ENCODE data around the gene SLC26A8.

Gene SLC26A8

DNA sequence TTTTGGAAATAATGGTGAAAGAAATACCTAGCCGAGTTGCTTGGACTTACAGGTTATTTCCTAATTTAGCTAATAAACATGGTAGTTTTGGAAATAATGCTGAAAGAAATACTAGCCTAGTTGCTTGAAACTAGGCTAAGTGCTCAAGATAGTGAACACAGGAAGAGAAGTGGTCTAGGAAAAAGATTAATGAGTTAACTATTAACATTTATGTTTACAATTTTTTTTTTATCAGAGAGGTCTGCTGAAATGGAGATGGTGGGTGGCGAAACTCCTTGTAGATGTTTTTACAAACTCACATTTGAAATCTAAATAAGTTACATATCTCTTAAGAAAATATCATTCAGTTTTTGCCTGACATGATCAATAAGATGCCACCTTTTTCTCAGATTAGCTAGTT is 42.4 kb upstream of the SLC26A8 start:
- no peak overlapping the region for H3K9ac ChIP-seq (ENCODE audit: low read depth, low read length)
- no peaks in the 10 kb centered on the region for H3K36me3 ChIP-seq (ENCODE audit: insufficient read depth, low read length)
- no peaks in the 10 kb centered on the region for H3K27me3 ChIP-seq (ENCODE audit: insufficient read depth, low read length)
- H3K4me3 ChIP-seq (ENCODE audit: low read length): no peak overlapping the region
- no peaks in the 10 kb centered on the region for H3K9me3 ChIP-seq (ENCODE audit: insufficient read depth, low read depth, low read length)
- WGBS: 83% methylated on average over 1 of the region's 2 CpGs
- no peak overlapping the region for H3K27ac ChIP-seq (ENCODE audit: low read depth, low read length)
- peaks cover 5% of the 10 kb centered on the region; the same call in 1 of the 2 replicates for H3K4me1 ChIP-seq (ENCODE audit: insufficient read depth, low read length)

GRCh38 chr6:36065916-36066315 is 41.5 kb upstream of the SLC26A8 start:
- H3K4me3 ChIP-seq (ENCODE audit: low read length): no peak overlapping the region
- H3K27ac ChIP-seq (ENCODE audit: low read depth, low read length): no peak overlapping the region
- no peaks in the 10 kb centered on the region for H3K9me3 ChIP-seq (ENCODE audit: insufficient read depth, low read depth, low read length)
- no peak overlapping the region for H3K9ac ChIP-seq (ENCODE audit: low read depth, low read length)
- peaks cover 5% of the 10 kb centered on the region; the same call in 1 of the 2 replicates for H3K4me1 ChIP-seq (ENCODE audit: insufficient read depth, low read length)
- H3K27me3 ChIP-seq (ENCODE audit: insufficient read depth, low read length): no peaks in the 10 kb centered on the region
- H3K36me3 ChIP-seq (ENCODE audit: insufficient read depth, low read length): peaks cover 6% of the 10 kb centered on the region; the same call in 1 of the 2 replicates

- Histone ChIP-seq H3K9me3 (ENCODE audit: insufficient read depth, low read depth, low read length) (no peaks in the 10 kb centered on the region), H3K36me3 (ENCODE audit: insufficient read depth, low read length) (peaks cover 15% of the 10 kb centered on the region; the same call in 1 of the 2 replicates), H3K4me3 (ENCODE audit: low read length) (no peak overlapping the region), H3K4me1 (ENCODE audit: insufficient read depth, low read length) (peaks cover 5% of the 10 kb centered on the region; the same call in 1 of the 2 replicates), H3K27ac (ENCODE audit: low read depth, low read length) (no peak overlapping the region), H3K9ac (ENCODE audit: low read depth, low read length) (no peak overlapping the region), H3K27me3 (ENCODE audit: insufficient read depth, low read length) (no peaks in the 10 kb centered on the region)
- 94% methylated on average over 3 of the region's 3 CpGs for WGBS
Measured at GRCh38 chr6:36064770-36065396, 40.4 kb upstream of the SLC26A8 start.

DNA sequence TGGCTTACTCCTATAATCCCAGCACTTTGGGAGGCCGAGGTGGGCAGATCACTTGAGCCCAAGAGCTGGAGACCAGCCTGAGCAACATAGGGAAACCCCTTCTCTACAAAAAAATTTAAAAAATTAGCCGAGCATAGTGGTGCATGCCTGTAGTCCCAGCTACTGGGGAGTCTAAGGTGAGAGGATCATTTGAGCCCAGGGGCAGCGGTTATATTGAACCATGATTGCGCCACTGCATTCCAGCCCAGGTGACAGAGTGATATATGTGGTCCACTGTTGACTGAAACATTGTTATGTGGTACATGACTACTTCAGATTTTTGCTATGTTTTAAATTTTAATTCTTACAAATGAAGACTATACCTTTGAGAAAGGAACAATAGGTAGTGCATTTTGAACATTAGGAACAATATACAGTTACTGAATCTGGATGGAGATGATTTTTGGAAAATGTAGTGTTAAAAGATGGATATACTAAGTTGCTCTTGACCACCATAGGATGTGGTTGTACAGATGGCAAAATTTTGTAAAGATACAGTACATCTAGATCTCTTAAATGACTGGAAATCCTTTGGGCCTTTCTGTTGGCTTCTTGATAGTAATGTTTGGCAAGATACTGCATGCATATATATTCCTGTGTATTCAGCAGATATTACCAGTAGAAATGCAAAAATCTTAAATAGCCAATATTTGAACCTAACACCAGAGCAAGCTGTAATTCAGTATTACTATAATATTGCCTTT is 39.0 kb upstream of the SLC26A8 start:
- Histone ChIP-seq H3K4me3 (ENCODE audit: low read length) (no peak overlapping the region), H3K9ac (ENCODE audit: low read depth, low read length) (no peak overlapping the region), H3K36me3 (ENCODE audit: insufficient read depth, low read length) (peaks cover 23% of the 10 kb centered on the region), H3K4me1 (ENCODE audit: insufficient read depth, low read length) (peaks cover 5% of the 10 kb centered on the region; the same call in 1 of the 2 replicates), H3K9me3 (ENCODE audit: insufficient read depth, low read depth, low read length) (no peaks in the 10 kb centered on the region), H3K27ac (ENCODE audit: low read depth, low read length) (no peak overlapping the region), H3K27me3 (ENCODE audit: insufficient read depth, low read length) (no peaks in the 10 kb centered on the region)
- 93% methylated on average over 4 of the region's 4 CpGs for WGBS

GRCh38 chr6:36062247-36062646 is 37.8 kb upstream of the SLC26A8 start:
- WGBS: 97% methylated on average over 2 of the region's 2 CpGs
- H3K36me3 ChIP-seq (ENCODE audit: insufficient read depth, low read length): peaks cover 23% of the 10 kb centered on the region
- no peaks in the 10 kb centered on the region for H3K27me3 ChIP-seq (ENCODE audit: insufficient read depth, low read length)
- no peak overlapping the region for H3K4me3 ChIP-seq (ENCODE audit: low read length)
- H3K9me3 ChIP-seq (ENCODE audit: insufficient read depth, low read depth, low read length): no peaks in the 10 kb centered on the region
- H3K4me1 ChIP-seq (ENCODE audit: insufficient read depth, low read length): peaks cover 5% of the 10 kb centered on the region; the same call in 1 of the 2 replicates
- no peak overlapping the region for H3K9ac ChIP-seq (ENCODE audit: low read depth, low read length)
- no peak overlapping the region for H3K27ac ChIP-seq (ENCODE audit: low read depth, low read length)

- H3K4me3 ChIP-seq (ENCODE audit: low read length): no peak overlapping the region
- peaks cover 24% of the 10 kb centered on the region for H3K36me3 ChIP-seq (ENCODE audit: insufficient read depth, low read length)
- H3K9me3 ChIP-seq (ENCODE audit: insufficient read depth, low read depth, low read length): no peaks in the 10 kb centered on the region
- peaks cover 5% of the 10 kb centered on the region; the same call in 1 of the 2 replicates for H3K4me1 ChIP-seq (ENCODE audit: insufficient read depth, low read length)
- H3K27me3 ChIP-seq (ENCODE audit: insufficient read depth, low read length): no peaks in the 10 kb centered on the region
- H3K9ac ChIP-seq (ENCODE audit: low read depth, low read length): no peak overlapping the region
- 48% methylated on average over 2 of the region's 2 CpGs for WGBS
- H3K27ac ChIP-seq (ENCODE audit: low read depth, low read length): no peak overlapping the region
Measured at GRCh38 chr6:36061236-36061635, 36.8 kb upstream of the SLC26A8 start.

GRCh38 chr6:36056178-36056577 is 31.7 kb upstream of the SLC26A8 start:
- WGBS: 96% methylated on average over 1 of the region's 1 CpG
- Histone ChIP-seq H3K4me1 (ENCODE audit: insufficient read depth, low read length) (peaks cover 4% of the 10 kb centered on the region; the same call in 1 of the 2 replicates), H3K36me3 (ENCODE audit: insufficient read depth, low read length) (peaks cover 49% of the 10 kb centered on the region)

GRCh38 chr6:36054956-36055355 is 30.5 kb upstream of the SLC26A8 start:
- Histone ChIP-seq H3K36me3 (ENCODE audit: insufficient read depth, low read length) (peaks cover 38% of the 10 kb centered on the region), H3K27me3 (ENCODE audit: insufficient read depth, low read length) (no peaks in the 10 kb centered on the region), H3K9me3 (ENCODE audit: insufficient read depth, low read depth, low read length) (no peaks in the 10 kb centered on the region), H3K27ac (ENCODE audit: low read depth, low read length) (no peak overlapping the region), H3K4me3 (ENCODE audit: low read length) (no peak overlapping the region), H3K9ac (ENCODE audit: low read depth, low read length) (no peak overlapping the region), H3K4me1 (ENCODE audit: insufficient read depth, low read length) (peaks cover 4% of the 10 kb centered on the region; the same call in 1 of the 2 replicates)
- WGBS: 74% methylated on average over 2 of the region's 2 CpGs

More at GRCh38 chr6:36056178-36056577, 31.7 kb upstream of the SLC26A8 start:
- H3K4me3 ChIP-seq (ENCODE audit: low read length): no peak overlapping the region
- no peak overlapping the region for H3K27ac ChIP-seq (ENCODE audit: low read depth, low read length)
- H3K9ac ChIP-seq (ENCODE audit: low read depth, low read length): no peak overlapping the region
- H3K27me3 ChIP-seq (ENCODE audit: insufficient read depth, low read length): no peaks in the 10 kb centered on the region
- H3K9me3 ChIP-seq (ENCODE audit: insufficient read depth, low read depth, low read length): no peaks in the 10 kb centered on the region

DNA sequence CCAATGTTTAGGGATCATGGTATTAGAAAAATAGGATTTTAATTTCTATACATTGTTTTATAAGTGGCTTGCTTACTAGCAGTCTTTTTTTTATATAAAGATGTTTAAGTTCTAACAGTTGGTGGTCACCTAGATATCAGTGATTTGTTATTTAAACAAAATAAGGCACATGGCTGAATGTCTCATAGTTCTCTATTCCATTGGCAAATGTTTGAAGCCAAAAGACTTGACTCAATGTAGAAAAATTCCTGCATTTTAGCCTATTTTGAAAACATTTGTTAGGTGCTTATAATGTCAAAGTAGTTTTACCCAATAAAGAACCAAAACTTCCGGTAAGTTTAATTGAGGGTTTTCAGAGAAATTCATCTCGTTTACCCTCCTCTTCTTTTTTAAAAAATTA is 30.0 kb upstream of the SLC26A8 start:
- 95% methylated on average over 2 of the region's 2 CpGs for WGBS
- no peak overlapping the region for H3K27ac ChIP-seq (ENCODE audit: low read depth, low read length)
- H3K9me3 ChIP-seq (ENCODE audit: insufficient read depth, low read depth, low read length): no peaks in the 10 kb centered on the region
- H3K27me3 ChIP-seq (ENCODE audit: insufficient read depth, low read length): no peaks in the 10 kb centered on the region
- no peak overlapping the region for H3K9ac ChIP-seq (ENCODE audit: low read depth, low read length)
- peaks cover 33% of the 10 kb centered on the region for H3K36me3 ChIP-seq (ENCODE audit: insufficient read depth, low read length)
- peaks cover 4% of the 10 kb centered on the region; the same call in 1 of the 2 replicates for H3K4me1 ChIP-seq (ENCODE audit: insufficient read depth, low read length)
- H3K4me3 ChIP-seq (ENCODE audit: low read length): no peak overlapping the region

GRCh38 chr6:36053878-36054277 is 29.4 kb upstream of the SLC26A8 start:
- no peak overlapping the region for H3K27ac ChIP-seq (ENCODE audit: low read depth, low read length)
- no peaks in the 10 kb centered on the region for H3K27me3 ChIP-seq (ENCODE audit: insufficient read depth, low read length)
- H3K9me3 ChIP-seq (ENCODE audit: insufficient read depth, low read depth, low read length): no peaks in the 10 kb centered on the region

GRCh38 chr6:36052097-36052496 is 27.7 kb upstream of the SLC26A8 start:
- Histone ChIP-seq H3K27me3 (ENCODE audit: insufficient read depth, low read length) (no peaks in the 10 kb centered on the region), H3K27ac (ENCODE audit: low read depth, low read length) (no peak overlapping the region), H3K4me3 (ENCODE audit: low read length) (no peak overlapping the region), H3K4me1 (ENCODE audit: insufficient read depth, low read length) (peaks cover 4% of the 10 kb centered on the region; the same call in 1 of the 2 replicates), H3K36me3 (ENCODE audit: insufficient read depth, low read length) (peaks cover 30% of the 10 kb centered on the region), H3K9ac (ENCODE audit: low read depth, low read length) (no peak overlapping the region), H3K9me3 (ENCODE audit: insufficient read depth, low read depth, low read length) (no peaks in the 10 kb centered on the region)
- 90% methylated on average over 2 of the region's 2 CpGs for WGBS

More at GRCh38 chr6:36053878-36054277, 29.4 kb upstream of the SLC26A8 start:
- WGBS: 87% methylated on average over 2 of the region's 2 CpGs
- peaks cover 4% of the 10 kb centered on the region; the same call in 1 of the 2 replicates for H3K4me1 ChIP-seq (ENCODE audit: insufficient read depth, low read length)
- peaks cover 30% of the 10 kb centered on the region for H3K36me3 ChIP-seq (ENCODE audit: insufficient read depth, low read length)
- no peak overlapping the region for H3K9ac ChIP-seq (ENCODE audit: low read depth, low read length)
- H3K4me3 ChIP-seq (ENCODE audit: low read length): no peak overlapping the region

Data from HUES64 (cell line).